Glomerular visceral epithelial cell (primary cell): ENCODE measurements around the gene PDZRN3.
"Not testable (repeated sequence)": the region's sequence is repeated elsewhere in the genome, so short reads cannot be mapped to it uniquely, and the experiment has no call there.

Experiments used
- DNase-seq: peaks from one replicate; pipeline ENCODE4 v3.0.0-alpha.2; 2016; ENCODE audit errors: extremely low spot score

Gene PDZRN3

DNA sequence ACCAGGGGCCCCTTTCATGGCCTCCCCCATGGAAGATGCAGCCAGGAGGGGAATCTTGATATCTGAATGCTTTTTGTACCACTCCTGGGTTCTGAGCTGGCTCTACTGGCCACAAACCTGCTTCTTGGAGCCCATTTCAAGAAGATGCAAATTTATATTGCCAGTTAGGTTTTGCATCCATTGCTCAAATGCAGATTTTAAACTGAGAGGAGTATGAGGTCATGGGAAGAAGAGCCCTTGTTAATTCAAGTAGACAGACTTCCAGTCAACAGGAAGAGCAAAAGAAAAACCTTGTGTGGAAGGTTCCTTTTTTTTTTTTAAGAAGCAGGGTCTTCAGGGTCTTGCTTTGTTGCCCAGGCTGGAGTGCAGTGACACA is 133.5 kb downstream of the PDZRN3 start:
- no peak for DNase-seq

DNA sequence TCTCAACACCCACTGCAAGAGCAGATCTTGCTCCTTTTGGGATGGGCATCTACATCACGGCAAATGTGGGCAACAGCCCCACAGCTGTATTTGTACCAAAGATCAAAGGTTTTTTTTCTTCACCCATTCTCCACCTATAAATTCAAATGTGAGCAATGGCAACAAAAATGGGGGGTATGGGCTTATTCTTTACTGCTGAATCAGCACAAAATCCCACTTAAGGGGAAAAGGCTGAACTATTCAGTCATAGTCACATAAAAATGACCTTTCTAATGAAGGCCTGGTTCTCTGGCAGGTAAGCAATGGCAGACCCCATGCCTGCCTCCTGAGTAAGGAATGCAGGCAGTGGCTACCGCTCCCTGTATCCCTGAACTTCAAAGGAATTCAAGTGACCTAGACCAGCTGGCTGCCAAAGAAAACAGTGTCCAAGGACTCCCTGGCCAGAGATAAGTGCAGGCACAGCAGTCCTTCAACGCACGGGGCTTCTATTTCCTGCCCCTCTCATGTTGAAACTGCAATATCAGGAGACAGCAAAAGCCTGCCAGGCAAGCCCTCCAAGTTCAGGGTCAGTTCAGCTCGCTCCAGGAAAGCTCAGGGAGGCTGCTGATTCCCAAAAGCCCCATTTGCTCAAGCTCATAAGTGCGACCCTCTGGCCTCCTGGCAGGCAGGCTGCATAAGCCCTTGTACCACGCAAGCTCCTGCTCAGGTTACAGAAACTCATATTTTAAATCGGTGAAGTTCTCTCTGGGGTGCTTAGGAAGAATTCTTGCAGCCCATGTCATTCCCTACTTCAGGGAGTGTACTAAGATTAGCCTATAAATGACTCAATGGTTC is 134.1 kb downstream of the PDZRN3 start:
- no peak for DNase-seq

DNA sequence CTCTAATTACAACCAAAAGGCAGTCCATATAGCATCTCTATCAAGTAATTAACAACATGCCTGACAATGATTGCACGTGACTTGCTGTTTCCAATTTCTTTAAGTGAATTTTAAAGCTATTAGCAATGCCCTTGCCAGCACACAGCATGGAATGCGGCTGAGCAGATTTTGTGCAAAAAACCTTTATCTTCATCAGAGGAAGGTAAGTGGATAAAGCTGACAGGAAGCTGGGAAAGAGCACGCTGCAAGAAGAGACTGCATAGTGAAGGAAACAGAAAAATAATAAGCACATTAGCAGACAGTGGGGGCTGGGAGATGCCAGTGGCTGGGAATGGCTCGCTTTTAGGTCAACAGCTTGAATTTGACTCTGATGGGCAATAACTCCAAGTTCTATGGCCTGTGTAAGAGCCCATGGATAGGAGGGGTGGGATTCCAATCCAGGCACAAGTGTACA is 138.8 kb downstream of the PDZRN3 start:
- no peak for DNase-seq

DNA sequence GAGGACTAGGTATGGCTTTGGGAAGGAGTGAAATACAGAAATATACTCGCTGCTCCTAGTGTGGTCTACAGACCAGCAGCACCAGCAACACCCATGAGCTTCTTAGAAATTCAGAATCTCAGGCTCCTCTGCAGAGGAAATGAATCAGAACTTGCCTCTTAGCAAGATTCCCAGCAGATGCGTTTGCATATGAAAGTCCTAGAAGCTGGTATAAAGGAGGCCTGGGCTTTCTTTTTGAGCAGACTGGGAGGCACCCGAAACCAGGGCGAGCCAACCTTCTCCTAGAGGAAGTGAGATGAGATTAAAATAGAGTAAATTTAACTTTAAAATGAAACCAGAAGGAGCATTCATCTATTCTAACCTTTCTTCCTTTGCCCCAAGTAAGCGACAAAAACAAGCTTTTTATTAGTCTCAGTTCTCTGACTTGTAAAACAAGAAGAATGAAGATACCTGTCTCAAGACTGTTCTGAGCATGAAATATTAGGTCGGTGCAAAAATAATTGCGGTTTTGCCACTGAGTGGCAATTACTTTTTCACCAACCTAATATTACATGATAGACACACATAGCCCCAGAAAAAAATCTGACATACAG is 140.0 kb downstream of the PDZRN3 start:
- DNase-seq: no peak

DNA sequence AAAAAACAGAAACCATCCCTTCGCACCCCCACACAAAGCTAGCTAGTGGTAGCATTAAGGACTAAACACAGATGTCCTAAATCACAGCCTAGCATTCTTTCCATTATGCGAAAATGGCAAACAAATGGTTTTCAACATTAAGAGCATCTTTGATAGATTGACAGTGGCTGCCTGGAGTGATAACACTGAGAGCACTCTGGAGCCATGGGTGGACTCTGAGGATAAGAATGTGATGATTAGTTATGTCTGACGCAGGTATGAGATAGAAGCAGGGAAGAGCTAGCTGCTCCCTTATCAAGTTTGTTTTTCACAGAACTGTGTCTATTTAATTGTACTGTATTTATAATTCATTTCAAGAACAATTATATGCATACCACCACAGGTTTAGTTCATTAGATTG is 142.9 kb downstream of the PDZRN3 start:
- no peak for DNase-seq

DNA sequence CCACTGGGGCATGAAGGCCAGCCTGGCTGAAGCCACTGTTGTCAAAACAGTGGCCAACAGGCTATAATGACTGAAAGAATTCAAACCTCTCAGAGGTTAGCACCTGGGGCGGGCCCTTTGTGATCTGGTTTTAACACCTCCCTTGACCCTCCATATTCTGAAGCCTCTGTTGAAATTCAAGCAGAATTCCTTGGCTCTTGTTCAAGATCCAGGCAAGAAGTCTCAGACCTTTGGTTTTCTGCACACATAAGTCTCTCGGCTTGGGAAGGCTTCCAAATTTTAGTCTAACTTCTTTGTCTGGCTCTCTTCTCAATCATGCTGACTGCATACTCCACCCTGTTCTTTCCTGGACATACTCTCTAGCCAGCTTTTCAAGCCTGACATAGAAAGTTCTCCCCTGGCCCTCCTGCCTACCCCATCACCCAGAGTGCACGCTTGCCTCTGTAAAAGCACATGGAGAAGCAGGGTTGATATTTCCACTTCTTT is 144.5 kb downstream of the PDZRN3 start:
- DNase-seq: peak; percentile 40

DNA sequence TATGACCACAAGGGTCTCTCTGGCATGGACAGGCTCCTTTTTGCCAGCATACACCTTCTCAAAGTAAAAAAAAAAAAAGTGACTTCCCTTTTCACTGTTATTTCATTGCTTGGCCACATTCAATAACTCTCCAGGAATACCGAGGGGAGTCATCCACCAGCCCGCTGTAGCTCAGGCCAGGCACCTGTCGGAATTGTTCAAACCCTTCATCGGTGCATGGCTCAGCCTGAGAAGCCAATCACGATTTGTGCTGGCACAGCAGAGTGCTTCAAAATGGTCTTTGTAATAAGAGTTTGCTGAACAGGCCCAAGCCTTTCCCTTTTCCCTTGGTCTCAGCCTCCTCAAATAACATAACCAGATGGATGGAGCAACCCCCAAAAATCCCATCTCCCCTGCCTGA is 145.4 kb downstream of the PDZRN3 start:
- no peak for DNase-seq

DNA sequence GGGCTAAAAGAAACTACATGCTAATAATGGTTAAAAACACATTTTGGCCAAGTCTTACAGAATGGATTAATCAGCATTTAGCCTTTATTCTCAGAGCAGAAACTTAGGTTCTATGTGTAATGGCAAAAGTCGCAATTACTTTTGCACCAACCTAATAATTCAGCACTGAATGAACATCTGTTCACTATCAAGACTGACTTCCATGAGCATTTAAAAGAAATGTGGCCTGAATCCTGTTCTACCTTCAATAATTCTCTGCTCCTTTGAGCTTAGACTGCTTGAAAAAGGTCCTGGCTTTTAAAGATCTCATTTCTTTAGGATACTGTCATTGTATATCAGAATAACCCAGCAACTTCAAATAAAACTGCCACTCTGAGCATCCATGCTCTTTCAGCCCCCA is 145.9 kb downstream of the PDZRN3 start:
- DNase-seq: no peak

DNA sequence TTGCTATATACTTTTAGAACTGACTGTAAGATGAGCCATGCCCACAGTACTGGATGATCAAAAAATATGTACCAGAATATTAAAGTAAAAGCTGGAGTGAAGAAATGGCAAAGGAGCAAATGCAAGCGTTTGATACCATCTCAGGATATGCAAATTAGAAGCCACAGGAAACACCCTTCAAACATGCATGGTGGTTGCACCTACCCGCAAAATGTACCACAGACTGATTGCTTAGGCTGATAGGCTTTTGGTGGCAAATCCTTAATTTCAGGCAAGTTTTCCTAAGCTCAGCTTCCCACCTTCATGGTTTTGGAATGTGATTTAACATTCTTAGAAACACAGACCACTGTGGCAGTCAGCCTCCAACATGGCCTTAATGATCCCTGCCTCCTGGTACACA is 149.0 kb downstream of the PDZRN3 start:
- no peak for DNase-seq

DNA sequence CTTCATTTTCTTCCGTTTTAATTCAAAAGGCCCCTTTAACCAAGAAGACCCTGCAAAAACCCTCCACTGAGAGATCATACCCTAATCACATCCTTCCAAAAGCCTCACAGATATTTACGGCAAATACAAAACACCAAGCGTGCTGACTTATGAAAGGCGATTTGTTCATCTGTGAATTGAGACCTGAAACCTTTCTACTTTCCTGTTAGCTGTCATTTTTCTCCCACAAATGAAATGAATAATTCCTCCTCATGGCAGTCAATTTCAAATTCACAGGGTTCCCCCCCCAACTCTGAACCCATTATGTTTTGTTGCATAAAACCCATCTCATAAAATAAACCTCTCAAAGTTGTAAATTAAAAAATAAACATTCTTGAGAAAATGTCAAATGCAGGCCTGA is 149.6 kb downstream of the PDZRN3 start:
- DNase-seq: no peak

DNA sequence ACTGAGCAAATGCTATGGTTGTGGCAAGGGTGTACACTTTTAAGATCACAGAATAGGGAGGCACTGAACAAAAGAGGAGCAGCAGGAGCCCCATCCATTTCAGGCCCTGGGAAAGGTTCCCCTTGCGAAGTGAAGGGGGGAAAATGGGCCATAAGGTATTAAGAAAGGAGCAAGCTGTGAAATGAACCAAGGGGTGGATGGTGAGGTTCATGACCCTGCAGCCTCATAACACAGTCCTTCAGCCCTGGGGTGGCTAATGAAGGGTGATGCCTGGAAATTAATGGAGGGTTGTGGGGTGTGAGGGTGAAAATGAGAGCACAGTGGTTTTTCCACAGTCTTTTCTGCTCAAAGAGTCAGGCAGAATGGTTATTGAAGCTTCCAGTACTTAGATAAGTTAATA is 150.1 kb downstream of the PDZRN3 start:
- no peak for DNase-seq

DNA sequence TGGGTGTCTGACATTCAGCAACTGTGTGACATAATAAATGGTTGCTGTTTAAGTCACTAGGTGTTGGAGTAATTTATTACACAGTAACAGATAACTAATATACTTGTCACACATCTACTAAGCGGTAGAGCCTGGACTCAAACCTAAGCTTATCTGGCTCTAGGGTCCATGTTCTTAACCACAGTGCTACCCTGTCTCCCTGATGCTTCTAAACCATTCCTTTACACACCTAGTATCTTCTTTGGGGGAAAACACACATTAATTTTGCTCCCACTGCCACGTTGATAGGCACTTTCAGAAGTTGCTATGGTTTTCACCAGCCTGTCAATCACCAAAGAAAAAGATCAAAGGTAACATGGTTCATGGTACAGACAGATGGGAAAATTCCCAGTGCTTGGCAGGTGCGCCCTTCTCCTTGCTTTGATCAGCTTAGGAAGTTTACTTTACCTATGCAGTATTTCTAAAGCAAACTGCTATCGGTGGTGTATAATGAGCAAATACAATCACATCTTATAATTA is 150.8 kb downstream of the PDZRN3 start:
- no peak for DNase-seq

DNA sequence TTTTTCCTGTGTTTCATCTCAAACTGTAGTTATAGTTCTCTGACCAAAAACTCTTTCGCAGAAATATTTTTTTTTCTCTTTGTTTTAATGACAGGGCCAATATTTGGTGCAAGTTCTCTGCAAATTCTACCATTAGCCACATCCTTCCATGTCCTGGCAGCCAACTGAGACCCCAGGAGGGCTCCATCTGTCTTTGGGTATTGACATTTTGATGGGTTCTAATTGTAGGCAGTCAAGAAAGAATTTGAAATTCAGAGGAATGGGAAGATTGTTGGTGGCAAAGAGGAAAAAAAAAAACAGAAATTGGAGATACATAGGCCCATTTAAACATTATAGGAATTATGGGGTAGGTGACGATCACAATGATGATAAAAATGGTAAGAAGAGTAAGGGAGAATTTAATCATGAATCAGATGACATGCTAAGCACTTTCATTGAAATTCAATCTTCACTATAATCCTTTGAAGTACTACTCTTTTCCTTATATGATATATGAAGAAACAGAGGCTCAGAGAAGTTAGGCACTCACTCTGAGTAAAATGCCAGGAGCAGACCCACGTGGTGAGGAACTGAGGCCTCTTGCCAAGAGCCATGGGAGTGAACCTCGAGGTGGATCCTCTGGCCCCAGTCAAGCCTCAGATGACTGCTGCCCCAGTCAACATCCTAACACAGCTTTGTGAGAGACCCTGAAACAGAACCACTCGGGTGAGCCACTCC is 151.4 kb downstream of the PDZRN3 start:
- no peak for DNase-seq

DNA sequence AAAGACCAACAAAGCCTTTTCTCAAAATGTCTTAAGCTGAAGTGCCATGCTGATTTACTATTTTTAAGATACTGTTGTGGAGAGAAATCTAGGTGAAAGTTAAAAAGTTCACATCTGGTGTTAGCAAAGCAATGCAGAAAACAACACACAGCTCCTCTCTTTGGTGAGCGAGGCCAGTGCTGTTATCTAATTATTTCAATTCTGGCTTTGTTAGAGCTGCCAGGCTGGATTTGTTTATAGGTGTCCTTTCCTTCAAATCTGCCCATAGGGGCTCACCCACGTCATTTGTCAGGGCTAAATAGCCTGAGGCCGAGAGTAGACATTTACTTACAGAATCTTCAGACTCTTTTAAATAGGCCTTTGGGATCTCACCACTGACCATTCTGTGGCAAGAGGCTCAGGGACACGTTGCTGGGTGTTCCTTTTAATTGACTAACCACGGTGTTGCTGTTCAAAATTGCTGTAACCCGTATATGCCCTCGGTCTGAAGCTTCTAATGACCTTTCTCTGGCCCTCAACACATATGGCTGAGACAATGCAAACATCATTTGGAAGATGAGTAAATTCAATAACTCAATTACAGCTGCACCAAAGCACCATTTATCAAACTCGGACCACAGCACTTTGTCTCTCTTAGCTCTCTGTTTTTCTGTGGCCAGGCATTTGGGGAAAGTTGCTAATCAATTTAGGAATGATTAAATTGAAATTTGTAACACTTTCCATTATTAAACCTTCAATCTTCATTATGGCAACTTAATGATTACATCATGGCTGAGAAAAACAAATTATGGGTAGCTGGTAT is 152.6 kb downstream of the PDZRN3 start:
- no peak for DNase-seq

DNA sequence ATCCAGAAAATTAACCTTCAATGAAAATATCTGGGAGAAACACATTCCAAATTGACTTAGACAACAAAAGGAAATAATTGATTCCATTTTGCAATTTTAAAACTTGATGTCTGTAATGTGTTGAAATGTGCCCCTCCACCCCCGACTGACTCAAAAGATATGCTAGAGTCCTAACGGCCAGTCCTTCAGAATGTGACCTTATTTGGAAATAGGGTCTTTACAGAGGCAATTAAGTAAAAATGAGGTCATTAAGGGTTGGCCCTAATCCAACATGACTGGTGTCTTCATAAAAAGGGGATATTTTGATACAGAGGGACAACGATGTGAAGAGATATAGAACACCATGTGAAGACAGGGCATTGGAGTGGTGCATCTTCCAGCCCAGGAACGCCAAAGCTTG is 153.9 kb downstream of the PDZRN3 start:
- DNase-seq: no peak

DNA sequence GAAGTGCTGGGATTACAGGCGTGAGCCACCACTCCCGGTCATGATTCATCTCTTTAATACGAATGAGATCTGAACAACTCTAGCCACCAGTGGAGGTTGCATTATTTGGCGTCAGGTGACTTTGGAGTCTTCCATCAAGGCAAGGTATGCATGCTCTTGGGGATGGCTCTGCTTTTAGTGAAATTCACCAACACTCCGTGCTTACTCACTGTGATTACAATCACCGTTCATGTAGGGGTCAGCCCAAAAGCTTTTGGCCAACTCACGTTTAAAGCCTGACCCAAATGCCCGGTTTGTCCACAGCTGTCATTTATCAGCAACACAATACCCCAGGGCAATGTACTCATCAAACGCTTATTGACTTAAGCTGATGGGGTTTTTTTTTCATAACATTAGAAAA is 155.4 kb downstream of the PDZRN3 start:
- no peak for DNase-seq

DNA sequence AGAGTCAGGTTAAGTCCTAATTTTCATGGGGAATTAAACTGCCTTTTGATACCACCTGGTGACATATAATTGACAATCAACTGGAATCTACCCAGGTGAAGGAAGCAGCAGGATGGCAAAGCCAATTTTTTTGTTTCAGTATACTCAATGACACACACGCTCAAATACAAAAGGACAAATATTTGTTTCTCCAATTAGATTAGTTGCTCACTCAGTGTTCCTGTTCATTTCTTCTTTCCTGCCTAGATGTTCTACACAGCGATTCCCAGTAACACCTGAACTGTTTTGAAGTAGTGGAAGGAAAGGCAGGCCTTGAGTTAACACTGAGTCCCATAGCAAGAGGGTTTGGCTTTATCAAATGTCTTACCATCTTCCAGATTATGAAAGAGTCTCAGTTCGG is 157.5 kb downstream of the PDZRN3 start:
- DNase-seq: no peak

DNA sequence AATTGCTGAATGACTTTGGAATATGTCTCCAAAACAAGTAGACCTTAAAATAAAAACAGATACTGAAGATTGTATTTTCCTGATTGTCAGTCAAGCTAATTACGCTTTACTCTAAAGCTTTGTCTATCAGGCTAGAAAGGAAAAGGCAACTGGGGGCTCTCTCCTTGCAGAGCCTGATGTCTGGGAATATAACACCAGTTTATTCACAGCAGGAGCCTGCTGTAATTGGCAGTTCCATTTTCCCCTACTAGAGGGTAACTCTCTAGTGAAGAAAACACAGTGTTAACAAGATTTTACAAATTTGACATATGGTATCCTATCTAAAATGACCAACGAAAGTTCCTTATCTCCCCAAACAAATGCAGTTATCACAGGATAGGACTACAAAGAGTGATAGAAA is 158.8 kb downstream of the PDZRN3 start:
- no peak for DNase-seq

DNA sequence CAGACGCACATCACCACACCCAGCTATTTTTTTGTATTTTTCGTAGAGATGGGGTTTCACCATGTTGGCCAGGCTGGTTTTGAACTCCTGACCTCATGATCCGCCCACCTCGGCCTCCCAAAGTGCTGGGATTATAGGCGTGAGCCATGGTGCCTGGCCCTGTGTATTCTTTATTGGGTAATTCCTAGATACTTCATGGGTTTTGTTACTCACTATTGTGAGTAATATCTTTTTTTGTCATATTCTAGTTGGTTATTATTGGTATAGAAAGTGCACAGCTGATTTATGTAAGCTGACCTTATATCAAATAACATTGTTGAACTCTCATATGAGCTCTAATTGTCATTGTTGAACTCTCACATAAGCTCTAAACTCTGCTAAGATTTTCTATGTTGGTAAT is 160.6 kb downstream of the PDZRN3 start:
- DNase-seq: not testable (repeated sequence)

DNA sequence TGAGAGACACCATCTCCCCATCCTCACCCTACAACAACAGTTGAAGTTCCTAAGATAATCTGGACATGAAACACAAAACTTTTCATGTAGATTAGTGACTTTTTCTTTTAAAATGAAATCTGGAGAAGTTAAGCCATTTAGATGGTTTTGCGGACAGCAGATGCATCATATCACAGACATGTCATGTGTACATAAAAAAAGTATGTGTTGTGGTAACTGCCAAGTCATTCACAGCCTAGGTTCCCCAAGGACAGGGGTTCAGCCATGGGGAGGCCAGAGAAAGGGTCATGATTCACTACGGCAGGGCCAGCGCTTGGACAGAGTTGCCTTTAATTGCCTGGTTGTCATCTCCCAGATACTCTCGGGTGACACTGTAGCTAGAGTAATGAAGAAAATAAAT is 163.2 kb downstream of the PDZRN3 start:
- DNase-seq: no peak

DNA sequence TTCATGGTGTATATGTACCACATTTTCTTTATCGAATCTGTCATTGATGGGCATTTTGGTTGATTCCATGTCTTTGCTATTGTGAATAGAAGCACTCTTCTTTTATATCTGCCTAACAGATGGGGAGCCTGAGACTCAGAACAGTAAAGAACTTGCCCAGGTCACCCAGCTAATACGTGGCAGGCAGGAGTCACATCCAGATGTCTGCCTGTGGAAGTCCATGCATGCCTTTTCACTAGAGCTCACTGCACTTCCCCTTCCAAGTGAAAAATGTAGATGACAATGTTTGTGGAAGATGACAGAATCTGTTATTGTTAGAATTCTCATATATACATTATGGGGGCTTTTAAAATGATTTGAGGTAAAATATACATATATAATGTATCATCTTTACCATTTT is 165.0 kb downstream of the PDZRN3 start:
- no peak for DNase-seq

DNA sequence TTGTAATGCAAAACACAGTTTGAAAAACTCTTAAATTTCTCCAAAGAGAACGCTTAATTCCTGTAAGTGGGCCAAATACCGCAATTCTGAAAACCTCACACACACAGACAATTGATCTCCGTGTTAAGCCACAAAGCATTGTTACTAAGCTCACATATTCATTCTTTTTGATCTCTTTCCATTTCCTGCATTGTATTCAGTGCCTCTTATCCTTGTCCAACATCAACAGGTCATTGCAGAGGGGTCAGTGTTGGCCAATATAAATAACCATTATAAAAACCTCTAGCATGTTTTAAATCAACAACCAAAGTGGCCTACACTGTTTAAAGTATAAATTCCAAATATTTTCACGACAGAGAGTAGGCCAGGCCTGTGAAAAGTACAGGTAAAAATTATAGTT is 171.1 kb downstream of the PDZRN3 start:
- no peak for DNase-seq
